ENCODE data around the gene BTNL2. TPM values are rescaled to one million over a fixed set of nuclear protein-coding genes. Genes with fewer than 3 reads are reported as not detected.

Gene BTNL2
- polyA plus RNA-seq, 1 donor (not counting 4 experiments of a cell fraction or from before 2014, with no cell fraction given), result not detected

DNA sequence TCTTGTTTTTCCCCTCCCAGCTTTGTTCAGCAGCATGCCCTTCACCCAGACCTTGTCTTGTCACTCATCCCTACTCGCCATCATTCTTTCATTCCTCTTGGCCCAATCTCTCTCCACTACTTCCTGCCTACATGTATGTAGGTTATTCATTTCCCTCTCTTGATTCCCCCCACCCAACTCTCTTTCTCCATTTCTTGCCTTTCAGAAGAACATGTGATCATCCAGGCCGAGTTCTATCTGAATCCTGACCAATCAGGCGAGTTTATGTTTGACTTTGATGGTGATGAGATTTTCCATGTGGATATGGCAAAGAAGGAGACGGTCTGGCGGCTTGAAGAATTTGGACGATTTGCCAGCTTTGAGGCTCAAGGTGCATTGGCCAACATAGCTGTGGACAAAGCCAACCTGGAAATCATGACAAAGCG lies 35.3 kb upstream of the BTNL2 start:
- no peaks in the 10 kb centered on the region for H3K27me3 ChIP-seq (ENCODE audit: control insufficient read depth, extremely low read depth, insufficient read depth, low read length)

DNA sequence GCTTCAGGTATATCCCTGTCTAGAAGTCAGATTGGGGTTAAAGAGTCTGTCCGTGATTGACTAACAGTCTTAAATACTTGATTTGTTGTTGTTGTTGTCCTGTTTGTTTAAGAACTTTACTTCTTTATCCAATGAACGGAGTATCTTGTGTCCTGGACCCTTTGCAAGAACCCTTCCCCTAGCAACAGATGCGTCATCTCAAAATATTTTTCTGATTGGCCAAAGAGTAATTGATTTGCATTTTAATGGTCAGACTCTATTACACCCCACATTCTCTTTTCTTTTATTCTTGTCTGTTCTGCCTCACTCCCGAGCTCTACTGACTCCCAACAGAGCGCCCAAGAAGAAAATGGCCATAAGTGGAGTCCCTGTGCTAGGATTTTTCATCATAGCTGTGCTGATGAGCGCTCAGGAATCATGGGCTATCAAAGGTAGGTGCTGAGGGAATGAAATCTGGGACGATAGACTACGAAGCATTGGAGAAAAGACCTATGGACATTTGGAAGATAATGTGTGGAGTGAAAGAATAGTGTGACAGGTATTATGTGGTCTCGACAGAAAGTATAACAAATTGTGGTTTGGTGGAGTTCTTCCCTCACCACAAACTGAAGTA lies 32.7 kb upstream of the BTNL2 start, which contains the start of gene HLA-DRA:
HLA-DRA (plus strand) TSS at position 286 of the 613 bp plus-strand sequence; CDS start at position 350, 64 bp downstream.
- H3K9me1 ChIP-seq (ENCODE audit: control insufficient read depth, extremely low read depth, insufficient read depth, low read length), result no peaks in the 10 kb centered on the region
- peaks cover 3% of the 10 kb centered on the region for H3K27me3 ChIP-seq (ENCODE audit: control insufficient read depth, extremely low read depth, insufficient read depth, low read length)
- no peak within 1 kb of the TSS for H3K4me2 ChIP-seq (ENCODE audit: control insufficient read depth, extremely low read depth, insufficient read depth, low read depth, low read length)
- no peaks in the 10 kb centered on the region for H3K4me1 ChIP-seq (ENCODE audit: control insufficient read depth, extremely low read depth, insufficient read depth, low read length)
- dilution Hi-C loops (cut with MboI; ENCODE audit: extremely low pct_ligation_motif_present, low sequenced_read_pairs), result no loop called here
- no peak within 1 kb of the TSS for H2AFZ ChIP-seq (ENCODE audit: control insufficient read depth, low read length)
- no peaks in the 10 kb centered on the region for H3K36me3 ChIP-seq (ENCODE audit: control insufficient read depth in 2 of 2, extremely low read depth in 1 of 2, insufficient read depth in 2 of 2, low read length in 2 of 2)
- TF ChIP-seq, protein P1, sequence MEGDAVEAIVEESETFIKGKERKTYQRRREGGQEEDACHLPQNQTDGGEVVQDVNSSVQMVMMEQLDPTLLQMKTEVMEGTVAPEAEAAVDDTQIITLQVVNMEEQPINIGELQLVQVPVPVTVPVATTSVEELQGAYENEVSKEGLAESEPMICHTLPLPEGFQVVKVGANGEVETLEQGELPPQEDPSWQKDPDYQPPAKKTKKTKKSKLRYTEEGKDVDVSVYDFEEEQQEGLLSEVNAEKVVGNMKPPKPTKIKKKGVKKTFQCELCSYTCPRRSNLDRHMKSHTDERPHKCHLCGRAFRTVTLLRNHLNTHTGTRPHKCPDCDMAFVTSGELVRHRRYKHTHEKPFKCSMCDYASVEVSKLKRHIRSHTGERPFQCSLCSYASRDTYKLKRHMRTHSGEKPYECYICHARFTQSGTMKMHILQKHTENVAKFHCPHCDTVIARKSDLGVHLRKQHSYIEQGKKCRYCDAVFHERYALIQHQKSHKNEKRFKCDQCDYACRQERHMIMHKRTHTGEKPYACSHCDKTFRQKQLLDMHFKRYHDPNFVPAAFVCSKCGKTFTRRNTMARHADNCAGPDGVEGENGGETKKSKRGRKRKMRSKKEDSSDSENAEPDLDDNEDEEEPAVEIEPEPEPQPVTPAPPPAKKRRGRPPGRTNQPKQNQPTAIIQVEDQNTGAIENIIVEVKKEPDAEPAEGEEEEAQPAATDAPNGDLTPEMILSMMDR (optimal IDR thresholded peaks at IDR 0.05 in 1 of 3, IDR thresholded peaks at IDR 0.05 in 1 of 3, conservative IDR thresholded peaks at IDR 0.05 in 1 of 3; ENCODE audit: extremely low read depth in 1 of 3, insufficient read depth in 2 of 3, low read length in 3 of 3), result no peak
- no peak for TF ChIP-seq EZH2 (IDR thresholded peaks at IDR 0.05; ENCODE audit: low read length)
- no peak within 1 kb of the TSS for H3K27ac ChIP-seq (ENCODE audit: control insufficient read depth, insufficient read depth, low read length)
- DNase-seq (ENCODE audit: low read depth, low spot score), result no peak
- no peak within 1 kb of the TSS for H3K4me3 ChIP-seq (ENCODE audit: control insufficient read depth in 2 of 3, extremely low read depth in 1 of 3, insufficient read depth in 2 of 3, low read depth in 1 of 3, low read length in 3 of 3)
- H3K9ac ChIP-seq (ENCODE audit: control insufficient read depth, extremely low read depth, insufficient read depth, low read length), result no peak within 1 kb of the TSS
- no peak for FAIRE-seq
- H3K79me2 ChIP-seq (ENCODE audit: control insufficient read depth, insufficient read depth, low read length), result no peaks in the 10 kb centered on the region
- H3K9me3 ChIP-seq (ENCODE audit: control insufficient read depth, low read depth, low read length), result no peaks in the 10 kb centered on the region
- H4K20me1 ChIP-seq (ENCODE audit: control insufficient read depth, extremely low read depth, insufficient read depth, low read length), result no peaks in the 10 kb centered on the region

More for the DNA sequence above, 35.3 kb upstream of the BTNL2 start:
- H2AFZ ChIP-seq (ENCODE audit: control insufficient read depth, low read length), result no peak overlapping the region
- no peaks in the 10 kb centered on the region for H3K9me3 ChIP-seq (ENCODE audit: control insufficient read depth, low read depth, low read length)
- no peaks in the 10 kb centered on the region for H3K9me1 ChIP-seq (ENCODE audit: control insufficient read depth, extremely low read depth, insufficient read depth, low read length)
- H3K36me3 ChIP-seq (ENCODE audit: control insufficient read depth in 2 of 2, extremely low read depth in 1 of 2, insufficient read depth in 2 of 2, low read length in 2 of 2), result no peaks in the 10 kb centered on the region
- DNase-seq (ENCODE audit: low read depth, low spot score) (no peak), FAIRE-seq (no peak)
- no peaks in the 10 kb centered on the region for H3K79me2 ChIP-seq (ENCODE audit: control insufficient read depth, insufficient read depth, low read length)
- H4K20me1 ChIP-seq (ENCODE audit: control insufficient read depth, extremely low read depth, insufficient read depth, low read length), result no peaks in the 10 kb centered on the region
- H3K4me2 ChIP-seq (ENCODE audit: control insufficient read depth, extremely low read depth, insufficient read depth, low read depth, low read length), result no peak overlapping the region
- no peaks in the 10 kb centered on the region for H3K4me1 ChIP-seq (ENCODE audit: control insufficient read depth, extremely low read depth, insufficient read depth, low read length)
- no peak overlapping the region for H3K4me3 ChIP-seq (ENCODE audit: control insufficient read depth in 2 of 3, extremely low read depth in 1 of 3, insufficient read depth in 2 of 3, low read depth in 1 of 3, low read length in 3 of 3)
- H3K27ac ChIP-seq (ENCODE audit: control insufficient read depth, insufficient read depth, low read length), result no peak overlapping the region
- dilution Hi-C loops (cut with MboI; ENCODE audit: extremely low pct_ligation_motif_present, low sequenced_read_pairs), result no loop called here
- no peak overlapping the region for H3K9ac ChIP-seq (ENCODE audit: control insufficient read depth, extremely low read depth, insufficient read depth, low read length)
- no peak for TF ChIP-seq EZH2 (IDR thresholded peaks at IDR 0.05; ENCODE audit: low read length)
- TF ChIP-seq, protein P1 (optimal IDR thresholded peaks at IDR 0.05 in 1 of 3, IDR thresholded peaks at IDR 0.05 in 1 of 3, conservative IDR thresholded peaks at IDR 0.05 in 1 of 3; ENCODE audit: extremely low read depth in 1 of 3, insufficient read depth in 2 of 3, low read length in 3 of 3), result no peak

Measured in keratinocyte (primary cell).